ENCODE measurements around the gene GPR55. TPM values are rescaled to one million over a fixed set of nuclear protein-coding genes. Genes with fewer than 3 reads are reported as not detected.

GPR55 gene
- total and polyA plus RNA-seq, 2 donors (not counting 3 experiments of a cell fraction or from before 2014, with no cell fraction given), result not detected

DNA sequence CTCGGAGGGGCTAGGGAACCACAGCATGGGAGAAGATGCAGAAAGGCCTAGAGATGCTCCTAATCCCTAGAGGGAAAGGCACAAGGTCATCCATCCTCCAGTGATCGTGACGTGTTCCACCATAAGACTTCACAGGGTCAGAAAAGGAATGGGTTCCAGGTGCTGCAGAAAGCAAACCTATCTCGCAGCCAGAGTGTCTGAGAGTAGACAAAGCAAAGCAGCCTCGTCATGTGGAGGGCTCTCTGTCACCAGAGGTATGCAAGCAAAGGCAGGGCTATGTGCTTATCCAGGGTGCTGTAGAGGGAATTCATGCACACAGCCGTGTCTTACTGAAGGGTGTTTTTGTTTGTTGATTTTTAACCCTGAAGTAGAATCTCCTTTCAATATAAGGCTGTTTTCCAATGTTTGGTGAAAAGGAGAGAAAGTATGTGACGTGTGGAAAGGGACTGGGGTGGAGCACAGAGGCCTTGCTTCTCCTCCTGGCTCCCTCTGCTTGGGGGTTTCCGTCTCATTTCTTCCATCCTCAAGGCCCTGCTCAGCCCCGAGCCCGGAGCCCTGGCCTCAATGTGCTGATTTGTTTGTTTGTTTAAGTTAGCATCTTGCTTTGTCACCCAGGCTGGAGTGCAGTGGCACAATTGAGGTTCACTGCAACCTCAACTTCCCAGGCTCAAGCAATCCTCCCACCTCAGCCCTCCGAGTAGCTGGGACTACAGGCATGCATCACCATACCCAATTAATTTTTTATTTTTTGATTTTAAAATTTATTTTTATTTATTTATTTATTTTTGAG is 3.0 kb downstream of the GPR55 start:
- ChIA-PET CTCF (interaction anchor here (0.9 to 1.8 kb wide), 2 partner anchors 65 to 66 kb away, joined by 3 to 6 read pairs; no protein-coding TSS in a partner anchor), POLR2A (no interaction called here)
- intact Hi-C loops (cut with micrococcal nuclease), result no loop called here
- H3K9me3 ChIP-seq (replicated peaks; ENCODE audit: control insufficient read depth, insufficient read depth, low read length), result no peaks in the 10 kb centered on the region
- H4K20me1 ChIP-seq (replicated peaks; ENCODE audit: control insufficient read depth, extremely low read depth, insufficient read depth, low read length), result no peaks in the 10 kb centered on the region
- BruUV-seq (replicated peaks), result no TSS peak
- H3K27ac ChIP-seq (ENCODE audit: insufficient read depth, low read depth, low read length), result no peak overlapping the region
- FAIRE-seq (no peak), DNase-seq (ENCODE audit: low read depth, low spot score) (no peak)
- dilution Hi-C loops (cut with MboI; ENCODE audit: extremely low pct_ligation_motif_present, low sequenced_read_pairs), result no loop called here
- H3K9me1 ChIP-seq (replicated peaks; ENCODE audit: control insufficient read depth, extremely low read depth, insufficient read depth, low read length), result no peaks in the 10 kb centered on the region
- H2AFZ ChIP-seq (ENCODE audit: low read depth, low read length), result no peak overlapping the region
- H3K4me3 ChIP-seq (replicated peaks in 1 of 3; ENCODE audit: insufficient read depth in 1 of 3, low read depth in 1 of 3, low read length in 3 of 3), result no peak overlapping the region
- TF ChIP-seq, protein P1, sequence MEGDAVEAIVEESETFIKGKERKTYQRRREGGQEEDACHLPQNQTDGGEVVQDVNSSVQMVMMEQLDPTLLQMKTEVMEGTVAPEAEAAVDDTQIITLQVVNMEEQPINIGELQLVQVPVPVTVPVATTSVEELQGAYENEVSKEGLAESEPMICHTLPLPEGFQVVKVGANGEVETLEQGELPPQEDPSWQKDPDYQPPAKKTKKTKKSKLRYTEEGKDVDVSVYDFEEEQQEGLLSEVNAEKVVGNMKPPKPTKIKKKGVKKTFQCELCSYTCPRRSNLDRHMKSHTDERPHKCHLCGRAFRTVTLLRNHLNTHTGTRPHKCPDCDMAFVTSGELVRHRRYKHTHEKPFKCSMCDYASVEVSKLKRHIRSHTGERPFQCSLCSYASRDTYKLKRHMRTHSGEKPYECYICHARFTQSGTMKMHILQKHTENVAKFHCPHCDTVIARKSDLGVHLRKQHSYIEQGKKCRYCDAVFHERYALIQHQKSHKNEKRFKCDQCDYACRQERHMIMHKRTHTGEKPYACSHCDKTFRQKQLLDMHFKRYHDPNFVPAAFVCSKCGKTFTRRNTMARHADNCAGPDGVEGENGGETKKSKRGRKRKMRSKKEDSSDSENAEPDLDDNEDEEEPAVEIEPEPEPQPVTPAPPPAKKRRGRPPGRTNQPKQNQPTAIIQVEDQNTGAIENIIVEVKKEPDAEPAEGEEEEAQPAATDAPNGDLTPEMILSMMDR (IDR thresholded peaks at IDR 0.05; ENCODE audit: extremely low read depth in 1 of 2, insufficient read depth in 1 of 2, low read depth in 1 of 2, low read length in 2 of 2), result no peak
- TF ChIP-seq, protein P2, sequence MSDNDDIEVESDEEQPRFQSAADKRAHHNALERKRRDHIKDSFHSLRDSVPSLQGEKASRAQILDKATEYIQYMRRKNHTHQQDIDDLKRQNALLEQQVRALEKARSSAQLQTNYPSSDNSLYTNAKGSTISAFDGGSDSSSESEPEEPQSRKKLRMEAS (IDR thresholded peaks at IDR 0.05; ENCODE audit: insufficient read depth, insufficient read length), result no peak
- TF ChIP-seq FOS (IDR thresholded peaks at IDR 0.05; ENCODE audit: borderline replicate concordance, insufficient read depth, low read length) (no peak), GATA2 (IDR thresholded peaks at IDR 0.05; ENCODE audit: insufficient read depth, insufficient read length, low read depth, low read length) (no peak), MYC (IDR thresholded peaks at IDR 0.05; ENCODE audit: low read depth, low read length) (no peak), JUN (IDR thresholded peaks at IDR 0.05; ENCODE audit: borderline replicate concordance, insufficient read depth, insufficient read length, low read depth) (no peak), EZH2 (IDR thresholded peaks at IDR 0.05; ENCODE audit: borderline replicate concordance, low read depth, low read length, severe bottlenecking) (no peak), POLR2A (IDR thresholded peaks at IDR 0.05; ENCODE audit: low read depth, low read length) (no peak), POLR2AphosphoS5 (IDR thresholded peaks at IDR 0.05; ENCODE audit: insufficient read depth, low read depth, low read length) (no peak)
- H3K9ac ChIP-seq (replicated peaks; ENCODE audit: extremely low read depth, insufficient read depth, low read length), result no peak overlapping the region
- H3K4me1 ChIP-seq (ENCODE audit: control insufficient read depth, extremely low read depth, insufficient read depth, low read length), result no peaks in the 10 kb centered on the region
- no peaks in the 10 kb centered on the region for H3K79me2 ChIP-seq (ENCODE audit: control insufficient read depth, insufficient read depth, low read length)
- H3K36me3 ChIP-seq (ENCODE audit: control insufficient read depth in 2 of 2, extremely low read depth in 1 of 2, insufficient read depth in 2 of 2, low read length in 2 of 2), result no peaks in the 10 kb centered on the region
- H3K27me3 ChIP-seq (ENCODE audit: control insufficient read depth in 2 of 2, insufficient read depth in 2 of 2, low read length in 2 of 2), result peaks cover 0 to 20% of the 10 kb centered on the region in 2 experiments
- no peak overlapping the region for H3K4me2 ChIP-seq (ENCODE audit: insufficient read depth, low read length)

Measured in endothelial cell of umbilical vein (primary cell).